Tibial nerve (tissue), 3 donors: ENCODE measurements around the gene MRPS23.

Experiments
- CTCF ChIP-seq, 5 experiments: fragments of 200-600 bp in 3 of 5; fragments of 450-650 bp in 2 of 5; sonication (generic) in 3 of 5; IDR thresholded peaks; one replicate each; pipeline ENCODE4 v1.5.1; 2016 to 2019; ENCODE audit warnings: antibody characterized with exemption in 5 of 5, mild to moderate bottlenecking in 3 of 5, moderate library complexity in 2 of 5
- POLR2A ChIP-seq, 2 donors: fragments of 450-650 bp; IDR thresholded peaks; one replicate each; pipeline ENCODE4 v1.6.1; 2017; ENCODE audit warnings: antibody characterized with exemption in 2 of 2, mild to moderate bottlenecking in 2 of 2, moderate library complexity in 2 of 2

GRCh38 chr17:57853695-57854094 is 3.9 kb upstream of the MRPS23 start:
- TF ChIP-seq CTCF (IDR thresholded peaks at IDR 0.05) (no peak), POLR2A (IDR thresholded peaks at IDR 0.05) (no peak)
